RWPE1 (cell line): ENCODE data around the gene PTN.
"Not testable (repeated sequence)": the region's sequence is repeated elsewhere in the genome, so short reads cannot be mapped to it uniquely, and the experiment has no call there.

Source experiments
- CTCF ChIA-PET: fragments of 350-600 bp; sonication (Branson Sonifier 250); formaldehyde crosslinking; extraction: SDS; loops from one replicate; lab custom pipeline; 2021; lab: Yijun Ruan, JAX
- POLR2A ChIA-PET: fragments of 400-600 bp; formaldehyde crosslinking; extraction: SDS; loops from one replicate; lab custom pipeline; 2020; ENCODE audit warnings: antibody characterized with exemption; ENCODE audit not compliant: low non-redundant PET; lab: Yijun Ruan, JAX
- DNase-seq: peaks from one replicate; pipeline ENCODE4 v3.0.0; 2012; ENCODE audit warnings: low spot score
- H3K27ac ChIP-seq: fragments of 450-650 bp; 2 replicates; pipeline ENCODE4 v1.5.1; 2017
- TF ChIP-seq, protein P1 (sequence below): fragments of 450-650 bp; conservative IDR thresholded peaks from 2 replicates; pipeline ENCODE4 v1.5.1; 2017; ENCODE audit warnings: low read depth, mild to moderate bottlenecking

PTN gene

DNA sequence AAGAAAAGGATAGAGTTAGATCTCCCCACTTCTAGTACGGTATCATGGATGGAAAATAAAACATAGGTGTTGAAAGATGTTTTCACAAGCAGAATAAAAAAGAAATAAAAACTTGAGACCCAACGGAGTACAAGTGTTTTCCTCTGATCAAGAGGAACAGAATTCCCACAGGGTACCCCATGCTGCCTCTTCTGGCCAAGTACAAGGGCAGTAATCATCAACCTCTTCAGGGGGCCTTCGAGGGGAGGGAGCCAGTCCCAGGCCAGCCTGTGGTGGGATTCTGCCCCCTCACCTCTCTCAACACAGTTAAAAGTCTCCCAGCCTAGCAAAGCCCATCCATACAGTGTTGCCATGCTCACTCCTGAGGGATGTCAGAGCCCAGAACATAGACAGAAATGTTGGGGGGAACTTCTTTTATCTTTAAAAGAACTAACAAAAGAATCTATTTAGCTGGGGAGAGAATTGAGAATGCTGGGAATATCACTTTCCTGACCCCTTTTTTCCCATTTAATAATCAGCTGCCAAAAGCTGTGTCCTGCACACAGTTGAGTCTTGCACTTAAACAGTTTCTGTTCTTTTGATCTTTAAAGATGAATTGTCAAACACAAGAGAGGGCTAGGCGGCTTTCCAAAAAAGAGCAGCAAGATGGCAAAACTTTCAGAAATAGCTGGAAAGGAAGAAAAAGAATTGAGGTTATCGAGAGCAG is 101.7 kb downstream of the PTN start:
- DNase-seq = no peak
- POLR2A ChIA-PET = no interaction called here
- H3K27ac ChIP-seq = no peak overlapping the region
- TF ChIP-seq, protein P1, sequence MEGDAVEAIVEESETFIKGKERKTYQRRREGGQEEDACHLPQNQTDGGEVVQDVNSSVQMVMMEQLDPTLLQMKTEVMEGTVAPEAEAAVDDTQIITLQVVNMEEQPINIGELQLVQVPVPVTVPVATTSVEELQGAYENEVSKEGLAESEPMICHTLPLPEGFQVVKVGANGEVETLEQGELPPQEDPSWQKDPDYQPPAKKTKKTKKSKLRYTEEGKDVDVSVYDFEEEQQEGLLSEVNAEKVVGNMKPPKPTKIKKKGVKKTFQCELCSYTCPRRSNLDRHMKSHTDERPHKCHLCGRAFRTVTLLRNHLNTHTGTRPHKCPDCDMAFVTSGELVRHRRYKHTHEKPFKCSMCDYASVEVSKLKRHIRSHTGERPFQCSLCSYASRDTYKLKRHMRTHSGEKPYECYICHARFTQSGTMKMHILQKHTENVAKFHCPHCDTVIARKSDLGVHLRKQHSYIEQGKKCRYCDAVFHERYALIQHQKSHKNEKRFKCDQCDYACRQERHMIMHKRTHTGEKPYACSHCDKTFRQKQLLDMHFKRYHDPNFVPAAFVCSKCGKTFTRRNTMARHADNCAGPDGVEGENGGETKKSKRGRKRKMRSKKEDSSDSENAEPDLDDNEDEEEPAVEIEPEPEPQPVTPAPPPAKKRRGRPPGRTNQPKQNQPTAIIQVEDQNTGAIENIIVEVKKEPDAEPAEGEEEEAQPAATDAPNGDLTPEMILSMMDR = no peak
- CTCF ChIA-PET = interaction anchor here (0.7 kb wide), 1 partner anchor 954 kb away, joined by 3 read pairs; no protein-coding TSS in a partner anchor

DNA sequence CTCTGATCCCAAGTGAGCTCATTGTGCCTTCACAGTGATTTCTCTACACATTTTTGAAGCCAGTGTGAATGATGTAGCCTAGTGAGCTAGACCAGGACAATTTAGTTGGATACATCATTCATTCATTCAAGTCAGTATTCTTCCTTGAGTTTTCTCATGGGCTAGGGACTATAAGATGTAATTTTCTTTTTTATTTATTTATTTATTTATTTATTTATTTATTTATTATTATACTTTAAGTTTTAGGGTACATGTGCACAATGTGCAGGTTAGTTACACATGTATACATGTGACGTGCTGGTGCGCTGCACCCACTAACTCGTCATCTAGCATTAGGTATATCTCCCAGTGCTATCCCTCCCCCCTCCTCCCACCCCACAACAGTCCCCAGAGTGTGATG is 104.3 kb downstream of the PTN start:
- POLR2A ChIA-PET, CTCF ChIA-PET, H3K27ac ChIP-seq, DNase-seq: not testable (repeated sequence)

DNA sequence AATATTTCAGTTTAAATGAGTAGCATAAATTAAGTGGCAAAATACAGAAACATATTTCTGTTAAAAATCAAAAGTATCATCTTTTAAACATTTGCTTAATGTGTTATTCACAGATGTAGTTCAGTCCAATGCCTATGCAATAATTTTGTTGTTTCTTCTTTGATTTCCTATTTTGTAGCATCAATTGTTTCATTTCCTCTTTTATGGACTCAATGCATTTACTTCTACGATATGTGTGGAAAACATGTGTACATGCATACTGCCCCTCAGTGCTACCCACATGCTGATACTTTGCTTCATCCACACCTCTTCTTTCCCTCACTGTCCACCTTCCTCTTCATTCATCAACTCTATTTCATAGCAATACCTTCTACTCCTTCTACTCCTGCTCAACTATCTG is 108.1 kb downstream of the PTN start:
- ChIA-PET CTCF (no interaction called here), POLR2A (no interaction called here)
- TF ChIP-seq, protein P1 = no peak
- no peak overlapping the region for H3K27ac ChIP-seq
- no peak for DNase-seq

GRCh38 chr7:137231167-137231566 is 112.4 kb downstream of the PTN start:
- H3K27ac ChIP-seq = no peak overlapping the region
- DNase-seq = no peak
- TF ChIP-seq, protein P1 = no peak
- CTCF ChIA-PET = no interaction called here
- POLR2A ChIA-PET = no interaction called here

GRCh38 chr7:137221467-137221866 is 122.1 kb downstream of the PTN start:
- DNase-seq = no peak
- POLR2A ChIA-PET = no interaction called here
- CTCF ChIA-PET = no interaction called here
- H3K27ac ChIP-seq = no peak overlapping the region
- TF ChIP-seq, protein P1 = no peak

GRCh38 chr7:137213744-137214143 is 129.8 kb downstream of the PTN start:
- ChIA-PET POLR2A (no interaction called here), CTCF (no interaction called here)
- no peak for DNase-seq
- TF ChIP-seq, protein P1 = no peak
- H3K27ac ChIP-seq = no peak overlapping the region

DNA sequence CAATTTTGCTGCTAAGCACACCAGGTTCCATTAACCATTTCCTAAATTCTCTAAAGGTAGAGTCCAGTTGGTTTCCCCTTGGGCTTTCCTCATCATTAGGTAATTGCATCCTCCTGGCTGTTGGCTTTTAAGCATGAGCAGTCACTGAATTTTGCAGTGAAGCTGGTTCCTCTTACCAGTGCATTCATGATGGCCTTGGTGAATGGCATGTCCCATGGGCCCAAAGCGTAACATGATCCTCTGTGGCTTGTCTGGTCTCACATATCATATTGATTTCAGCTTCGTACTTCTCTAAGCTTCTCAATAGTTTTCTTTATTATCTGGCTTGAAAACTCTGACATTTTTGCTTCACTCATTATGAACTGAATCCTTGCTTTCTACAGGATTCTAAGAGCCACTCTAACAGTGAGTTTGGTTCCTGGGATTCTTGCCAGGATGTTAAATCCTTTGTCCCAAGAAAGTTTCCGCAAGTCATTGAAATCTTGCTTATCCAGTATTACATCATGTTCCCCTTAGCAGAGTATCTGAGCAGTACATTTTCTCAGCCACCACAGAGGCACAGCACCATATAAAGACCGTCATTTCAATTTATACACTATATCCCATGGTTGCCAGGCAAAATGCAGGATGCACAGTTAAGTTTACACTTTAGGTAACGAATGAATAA is 134.2 kb downstream of the PTN start:
- ChIA-PET POLR2A (no interaction called here), CTCF (no interaction called here)
- H3K27ac ChIP-seq = no peak overlapping the region
- TF ChIP-seq, protein P1 = no peak
- DNase-seq = no peak
